Mesothelial cell of epicardium (in vitro differentiated cells): ENCODE results near the gene HADH. TPM values are rescaled to one million over a fixed set of nuclear protein-coding genes. Genes with fewer than 3 reads are reported as not detected.

ENCODE experiments used
- DNase-seq, 2 experiments: peaks; one replicate each; pipeline ENCODE4 v3.0.0; 2021; ENCODE audit warnings: low spot score in 2 of 2; ENCODE audit not compliant: unreplicated experiment in 2 of 2
- H3K27ac Mint-ChIP-seq: 2 replicates; pipeline ENCODE4 v1.8.0; 2021; ENCODE audit warnings: mixed read lengths
- H3K27me3 Mint-ChIP-seq: 2 replicates; pipeline ENCODE4 v1.8.0; 2021; ENCODE audit warnings: low read depth, mixed read lengths
- H3K36me3 Mint-ChIP-seq: 2 replicates; pipeline ENCODE4 v1.8.0; 2021; ENCODE audit warnings: mixed read lengths
- H3K4me1 Mint-ChIP-seq: 2 replicates; pipeline ENCODE4 v1.8.0; 2021; ENCODE audit warnings: mixed read lengths
- H3K4me3 Mint-ChIP-seq: 2 replicates; pipeline ENCODE4 v1.8.0; 2021; ENCODE audit warnings: mild to moderate bottlenecking, moderate library complexity, mixed read lengths
- H3K9me3 Mint-ChIP-seq: 2 replicates; pipeline ENCODE4 v1.8.0; 2021; ENCODE audit warnings: mixed read lengths
- CTCF ChIP-seq: fragments of 200-600 bp; sonication (generic); IDR thresholded peaks from one replicate; pipeline ENCODE4 v1.5.0; 2021; ENCODE audit warnings: antibody characterized with exemption; ENCODE audit not compliant: unreplicated experiment
- total RNA-seq: library from RNA; stranded (reverse); gene quantifications from 3 replicates; pipeline ENCODE4 v1.2.1, GENCODE V29; 2021

Gene HADH
- 48.8 to 51.9 TPM (median 50.7 TPM) in 3 replicates for total RNA-seq

- TF ChIP-seq CTCF, result no peak
- peak; percentile 88 to 92 for DNase-seq
- H3K4me3 Mint-ChIP-seq, result peak within 1 kb of the TSS; percentile 95
- no peaks in the 10 kb centered on the region for H3K9me3 Mint-ChIP-seq
- no peaks in the 10 kb centered on the region for H3K36me3 Mint-ChIP-seq
- no peaks in the 10 kb centered on the region for H3K27me3 Mint-ChIP-seq
- H3K27ac Mint-ChIP-seq, result peak within 1 kb of the TSS; percentile 96
- peaks cover 36% of the 10 kb centered on the region for H3K4me1 Mint-ChIP-seq
These were observed at the start of gene HADH for GRCh38 chr4:107989537-107990386. TSS of gene HADH (plus strand) at chr4:107989889. CDS start at chr4:107989933, 44 bp downstream.

- Mint-ChIP-seq H3K36me3 (peaks cover 23% of the 10 kb centered on the region), H3K27me3 (no peaks in the 10 kb centered on the region), H3K4me1 (no peaks in the 10 kb centered on the region), H3K9me3 (peaks cover 12% of the 10 kb centered on the region), H3K27ac (no peak overlapping the region), H3K4me3 (no peak overlapping the region)
- TF ChIP-seq CTCF, result no peak
- no peak for DNase-seq
These were observed 43.9 kb upstream of the HADH start for GRCh38 chr4:107945809-107946208.

GRCh38 chr4:107950746-107951540 is 38.7 kb upstream of the HADH start:
- DNase-seq, result no peak
- H3K4me1 Mint-ChIP-seq, result no peaks in the 10 kb centered on the region
- H3K27ac Mint-ChIP-seq, result no peak overlapping the region
- H3K27me3 Mint-ChIP-seq, result no peaks in the 10 kb centered on the region
- H3K36me3 Mint-ChIP-seq, result peaks cover 13% of the 10 kb centered on the region
- H3K4me3 Mint-ChIP-seq, result no peak overlapping the region
- peaks cover 8% of the 10 kb centered on the region for H3K9me3 Mint-ChIP-seq
- no peak for TF ChIP-seq CTCF

GRCh38 chr4:107951551-107951950 is 38.1 kb upstream of the HADH start:
- H3K27me3 Mint-ChIP-seq, result no peaks in the 10 kb centered on the region
- TF ChIP-seq CTCF, result no peak
- H3K36me3 Mint-ChIP-seq, result peaks cover 18% of the 10 kb centered on the region
- H3K9me3 Mint-ChIP-seq, result peaks cover 15% of the 10 kb centered on the region
- H3K27ac Mint-ChIP-seq, result no peak overlapping the region
- no peak overlapping the region for H3K4me3 Mint-ChIP-seq
- H3K4me1 Mint-ChIP-seq, result no peaks in the 10 kb centered on the region
- no peak for DNase-seq

GRCh38 chr4:107956011-107956410 is 33.7 kb upstream of the HADH start:
- Mint-ChIP-seq H3K4me3 (no peak overlapping the region), H3K4me1 (no peaks in the 10 kb centered on the region)
- DNase-seq, result no peak

More at GRCh38 chr4:107956011-107956410, 33.7 kb upstream of the HADH start:
- no peak for TF ChIP-seq CTCF
- no peak overlapping the region for H3K27ac Mint-ChIP-seq
- H3K9me3 Mint-ChIP-seq, result peaks cover 38% of the 10 kb centered on the region
- peaks cover 7% of the 10 kb centered on the region for H3K36me3 Mint-ChIP-seq
- no peaks in the 10 kb centered on the region for H3K27me3 Mint-ChIP-seq
